Endothelial cell of umbilical vein (primary cell): Measurements from ENCODE around the gene C7orf25. TPM values are rescaled to one million over a fixed set of nuclear protein-coding genes. Genes with fewer than 3 reads are reported as not detected.

Source experiments
- BruUV-seq: library from RNA; stranded (reverse); fragments of 400-500 nt; replicated peaks from 2 replicates; lab custom pipeline; 2021; lab: Mats Ljungman, UMichigan
- CTCF ChIA-PET: fragments of 300-600, 350-600 bp; sonication (Branson Sonifier 250); formaldehyde crosslinking; loops from one replicate; lab custom pipeline; 2021; ENCODE audit warnings: antibody characterized with exemption, inconsistent platforms; lab: Charles Lee
- POLR2A ChIA-PET: fragments of 300-600, 350-600 bp; sonication (Branson Sonifier 250); formaldehyde crosslinking; loops from one replicate; lab custom pipeline; 2021; ENCODE audit warnings: antibody characterized with exemption, inconsistent platforms; lab: Charles Lee
- DNase-seq: peaks from one replicate; pipeline ENCODE4 v3.0.0-alpha.2; 2011; ENCODE audit warnings: low read depth, low spot score
- FAIRE-seq: peaks from 2 replicates; lab custom pipeline; 2011; peaks lifted over from hg19 to GRCh38; lab: Jason Lieb, UNC
- H2AFZ ChIP-seq: 2 replicates; pipeline ENCODE4 v1.6.0; 2012; ENCODE audit warnings: low read depth, low read length, control low read depth, inconsistent platforms
- H3K27ac ChIP-seq: 2 replicates; pipeline ENCODE4 v1.5.1; 2011; ENCODE audit warnings: low read depth, mild to moderate bottlenecking, control low read depth, low read length, moderate library complexity; ENCODE audit not compliant: insufficient read depth
- H3K27me3 ChIP-seq, 2 experiments: 2 replicates each; pipeline versions ENCODE4 v1.6.0 to v1.6.1; 2011; ENCODE audit warnings: low read length in 2 of 2, mixed read lengths in 1 of 2; ENCODE audit not compliant: control insufficient read depth in 2 of 2, insufficient read depth in 2 of 2
- H3K36me3 ChIP-seq, 2 experiments: 2 replicates in 1 of 2; 3 replicates in 1 of 2; pipeline ENCODE4 v1.5.1; 2011; ENCODE audit warnings: low read length in 2 of 2, mild to moderate bottlenecking in 1 of 2, moderate library complexity in 1 of 2; ENCODE audit not compliant: control insufficient read depth in 2 of 2, insufficient read depth in 2 of 2; ENCODE audit errors: extremely low read depth in 1 of 2
- H3K4me1 ChIP-seq: 3 replicates; pipeline ENCODE4 v1.5.1; 2011; ENCODE audit warnings: mild to moderate bottlenecking, low read length; ENCODE audit not compliant: control insufficient read depth, insufficient read depth; ENCODE audit errors: extremely low read depth
- H3K4me2 ChIP-seq: 2 replicates; pipeline ENCODE4 v1.6.1; 2011; ENCODE audit warnings: low read length, control low read depth, mixed read lengths; ENCODE audit not compliant: insufficient read depth
- H3K4me3 ChIP-seq, 3 experiments: fragments of 200-600 bp in 1 of 3; sonication (generic), shearing (Covaris generic) in 1 of 3; replicated peaks in 1 of 3; 2 replicates each; pipeline ENCODE4 v1.5.1; 2011 to 2016; ENCODE audit warnings: control low read depth in 3 of 3, low read length in 3 of 3, mild to moderate bottlenecking in 2 of 3, inconsistent platforms in 1 of 3, low read depth in 1 of 3, moderate library complexity in 1 of 3; ENCODE audit not compliant: insufficient read depth in 1 of 3
- H3K79me2 ChIP-seq: 2 replicates; pipeline ENCODE4 v1.6.0; 2012; ENCODE audit warnings: low read length, inconsistent platforms; ENCODE audit not compliant: control insufficient read depth, insufficient read depth
- H3K9ac ChIP-seq: replicated peaks from 2 replicates; pipeline ENCODE3; 2011; ENCODE audit warnings: low read length, control low read depth; ENCODE audit not compliant: insufficient read depth; ENCODE audit errors: extremely low read depth
- H3K9me1 ChIP-seq: replicated peaks from 3 replicates; pipeline ENCODE4 v1.6.0; 2011; ENCODE audit warnings: mild to moderate bottlenecking, low read length; ENCODE audit not compliant: control insufficient read depth, insufficient read depth; ENCODE audit errors: extremely low read depth
- H3K9me3 ChIP-seq: replicated peaks from 2 replicates; pipeline ENCODE4 v1.5.1; 2012; ENCODE audit warnings: low read length, inconsistent platforms; ENCODE audit not compliant: control insufficient read depth, insufficient read depth
- H4K20me1 ChIP-seq: replicated peaks from 2 replicates; pipeline ENCODE3; 2011; ENCODE audit warnings: mild to moderate bottlenecking, low read length; ENCODE audit not compliant: control insufficient read depth, insufficient read depth; ENCODE audit errors: extremely low read depth
- CTCF ChIP-seq, 2 donors: IDR thresholded peaks; 1 replicate in 1 of 2; 2 replicates in 1 of 2; pipeline ENCODE4 v1.5.1; 2011; ENCODE audit warnings: low read length in 2 of 2, mild to moderate bottlenecking in 2 of 2, moderate library complexity in 2 of 2, control low read depth in 1 of 2, inconsistent platforms in 1 of 2, low read depth in 1 of 2; ENCODE audit not compliant: insufficient read depth in 1 of 2; ENCODE audit errors: extremely low read depth in 1 of 2
- EZH2 ChIP-seq: IDR thresholded peaks from 2 replicates; pipeline ENCODE4 v1.6.1; 2012; ENCODE audit warnings: borderline replicate concordance, low read depth, mild to moderate bottlenecking, moderate library complexity, low read length, inconsistent platforms; ENCODE audit not compliant: severe bottlenecking
- FOS ChIP-seq: IDR thresholded peaks from 2 replicates; pipeline ENCODE4 v1.6.1; 2011; ENCODE audit warnings: mild to moderate bottlenecking, low read length, moderate library complexity, borderline replicate concordance; ENCODE audit not compliant: insufficient read depth
- GATA2 ChIP-seq: IDR thresholded peaks from 2 replicates; pipeline ENCODE4 v1.7.0; 2011; ENCODE audit warnings: low read depth, mild to moderate bottlenecking, moderate library complexity, mixed read lengths, low read length; ENCODE audit not compliant: insufficient read length, insufficient read depth
- JUN ChIP-seq: IDR thresholded peaks from 2 replicates; pipeline ENCODE4 v1.6.1; 2011; ENCODE audit warnings: borderline replicate concordance, low read depth; ENCODE audit not compliant: insufficient read length, insufficient read depth
- MAX ChIP-seq: IDR thresholded peaks from 2 replicates; pipeline ENCODE4 v1.6.1; 2011; ENCODE audit not compliant: insufficient read depth, insufficient read length
- MYC ChIP-seq: IDR thresholded peaks from one replicate; pipeline ENCODE4 v1.6.1; 2011; ENCODE audit warnings: mild to moderate bottlenecking, low read depth, low read length
- POLR2A ChIP-seq: IDR thresholded peaks from 2 replicates; pipeline ENCODE4 v1.6.1; 2012; ENCODE audit warnings: low read depth, mild to moderate bottlenecking, control low read depth, low read length
- POLR2AphosphoS5 ChIP-seq: IDR thresholded peaks from 2 replicates; pipeline ENCODE4 v1.6.1; 2012; ENCODE audit warnings: low read depth, mild to moderate bottlenecking, control low read depth, low read length, moderate library complexity; ENCODE audit not compliant: insufficient read depth
- dilution Hi-C: fragments of 300-500 bp; cut with MboI; formaldehyde crosslinking; loops from one replicate; pipeline ENCODE4 v1.15.0; 2019; ENCODE audit warnings: low sequenced_read_pairs; ENCODE audit not compliant: extremely low pct_ligation_motif_present
- intact Hi-C: fragments of 100-400 bp; cut with micrococcal nuclease; formaldehyde crosslinking; loops from one replicate; pipeline ENCODE4 v1.10.0; 2022
- polyA plus RNA-seq, 4 experiments: library from polyadenylated mRNA; depleted of rRNA in 3 of 4; stranded (reverse) in 3 of 4; unstranded in 1 of 4; fragments of >200 nt; gene quantifications; 2 replicates each; pipeline versions ENCODE4 v1.2.1 to v1.2.3, GENCODE V29; 2011 to 2012; ENCODE audit warnings: missing spikeins in 1 of 4
- total RNA-seq: library from RNA; stranded (reverse); gene quantifications from 2 replicates; pipeline ENCODE4 v1.2.3, GENCODE V29; 2021

C7orf25 gene
- total and polyA plus RNA-seq, 2 donors (not counting 3 experiments of a cell fraction or from before 2014, with no cell fraction given): 1.4 to 4.5 TPM

GRCh38 chr7:42922017-42922753 is 10.3 kb upstream of the C7orf25 start:
- DNase-seq: no peak
- H3K9me1 ChIP-seq: no peaks in the 10 kb centered on the region
- no peaks in the 10 kb centered on the region for H3K27me3 ChIP-seq
- peaks cover 9% of the 10 kb centered on the region for H3K79me2 ChIP-seq
- TF ChIP-seq GATA2 (no peak), JUN (no peak), MAX (no peak), POLR2AphosphoS5 (no peak), CTCF (IDR thresholded peaks at IDR 0.05; ENCODE audit: extremely low read depth in 1 of 2, insufficient read depth in 1 of 2, low read depth in 1 of 2, low read length in 2 of 2) (no peak), EZH2 (no peak), FOS (no peak), POLR2A (no peak), MYC (no peak)
- no TSS peak for BruUV-seq
- CTCF ChIA-PET: interaction anchor here (0.7 kb wide), 1 partner anchor 10 kb away, joined by 3 read pairs; the partner anchor contains the start of genes MRPL32 and PSMA2
- no peak overlapping the region for H3K4me3 ChIP-seq
- H3K4me1 ChIP-seq: no peaks in the 10 kb centered on the region
- H2AFZ ChIP-seq: no peak overlapping the region
- H3K9ac ChIP-seq: no peak overlapping the region
- no peak overlapping the region for H3K4me2 ChIP-seq
- H3K36me3 ChIP-seq: peaks cover 21 to 23% of the 10 kb centered on the region in 2 experiments
- H3K27ac ChIP-seq: no peak overlapping the region
- H3K9me3 ChIP-seq: no peaks in the 10 kb centered on the region
- intact Hi-C loops (no loop called here), dilution Hi-C loops (no loop called here)
- POLR2A ChIA-PET: no interaction called here
- no peak for FAIRE-seq
- no peaks in the 10 kb centered on the region for H4K20me1 ChIP-seq
